MV-4-11 (cell line): Measurements from ENCODE around the gene RXFP3.

ENCODE experiments used
- DNase-seq: peaks from one replicate; lab custom pipeline; 2025; lab: John Stamatoyannopoulos, UW

The RXFP3 gene

DNA sequence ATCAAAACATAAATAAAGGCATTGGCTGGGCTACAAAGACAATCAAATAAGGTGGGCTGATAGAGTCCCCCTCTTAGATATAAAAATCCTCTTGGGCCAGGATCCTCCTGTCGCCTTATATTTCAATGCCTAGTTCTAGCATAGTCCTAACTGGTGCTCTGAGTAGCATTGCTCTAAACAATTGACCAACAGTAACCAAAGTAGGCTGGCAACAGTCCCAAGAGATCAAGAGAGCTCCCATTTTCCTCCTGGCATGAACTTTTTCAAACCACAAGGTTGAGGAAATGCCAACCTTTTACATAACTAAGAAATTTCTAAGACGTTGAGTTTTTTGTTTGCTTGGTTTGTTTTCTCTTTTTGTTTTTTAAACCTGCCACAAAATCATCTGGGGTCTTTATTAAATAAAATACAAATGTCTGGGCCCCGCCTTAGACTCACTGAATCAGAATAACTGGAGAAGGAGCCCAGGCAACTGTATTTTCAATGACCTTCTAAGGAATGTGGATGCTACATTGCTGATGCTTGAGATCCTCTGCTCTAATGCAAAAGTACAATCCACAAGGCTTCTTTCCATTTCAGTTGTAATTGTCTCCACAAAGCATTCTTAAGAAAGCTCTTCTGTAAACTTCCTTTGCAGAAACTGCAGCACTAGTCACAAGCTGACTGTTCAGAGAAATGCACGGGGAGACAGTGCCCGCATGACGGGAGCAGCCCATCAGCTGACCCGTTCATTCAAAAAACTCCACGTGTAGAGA is 45.4 kb downstream of the RXFP3 start:
- no peak for DNase-seq

DNA sequence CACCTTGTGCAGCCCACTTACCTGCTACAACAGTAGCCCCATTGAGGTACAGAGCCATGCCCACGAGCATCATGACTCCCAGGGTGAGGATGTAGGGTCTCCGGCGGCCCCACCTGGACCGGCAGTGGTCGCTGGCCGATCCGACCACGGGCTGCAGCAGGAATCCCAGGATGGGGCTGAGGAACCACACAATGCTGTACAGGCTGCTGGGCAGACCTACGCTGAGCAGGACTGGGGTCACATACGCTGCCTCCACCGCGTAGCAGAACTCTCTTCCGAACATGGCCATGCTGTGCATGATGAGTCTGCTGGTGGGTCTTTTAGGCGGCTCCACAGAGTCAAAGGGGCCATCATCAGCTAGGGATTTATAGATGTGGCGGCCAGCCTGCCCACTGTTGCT is 48.0 kb downstream of the RXFP3 start:
- no peak for DNase-seq

DNA sequence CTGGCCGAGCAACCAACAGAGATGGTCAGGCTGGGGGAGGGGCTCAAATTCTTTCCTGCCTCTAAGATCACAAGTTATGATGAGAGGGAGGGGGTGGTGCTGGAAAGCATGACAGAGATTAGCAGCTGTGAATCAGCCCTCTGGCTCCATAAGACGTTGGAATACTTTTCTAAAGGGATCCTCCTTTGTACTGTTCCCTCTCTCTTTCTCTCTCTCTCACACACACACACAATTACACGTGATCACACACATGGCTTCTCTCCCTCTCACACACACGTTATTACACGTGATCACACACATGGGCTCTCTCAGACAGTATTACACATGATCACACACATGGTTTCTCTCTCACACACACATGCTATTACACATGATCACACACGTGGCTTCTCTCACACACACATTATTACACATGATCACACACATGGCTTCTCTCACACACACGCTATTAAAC is 48.5 kb downstream of the RXFP3 start, which contains the start of gene SLC45A2:
TSS of gene SLC45A2 (minus strand) at position 23 of the 454 bp plus-strand sequence. CDS start 110 bp downstream, outside the sequence.
- no peak for DNase-seq

DNA sequence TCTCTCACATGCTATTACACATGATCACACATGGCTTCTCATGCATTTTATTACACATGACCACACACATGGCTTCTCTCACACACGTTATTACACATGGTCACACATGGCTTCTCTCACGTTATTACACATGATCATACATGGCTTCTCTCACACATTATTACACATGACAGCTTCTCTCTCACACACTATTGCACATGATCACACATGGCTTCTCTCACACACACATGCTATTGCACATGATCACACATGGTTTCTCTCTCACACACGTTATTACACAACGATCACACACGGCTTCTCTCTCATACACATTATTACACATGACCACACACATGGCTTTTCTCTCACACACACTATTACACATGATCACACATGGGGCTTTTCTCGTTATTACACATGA is 49.3 kb downstream of the RXFP3 start:
- no peak for DNase-seq
